RWPE2 (cell line): ENCODE results near the gene KCNMA1.

Source experiments
- ATAC-seq: fragments of 200-7000 bp; cut with Tn5 transposase; 3 replicates; pipeline ENCODE4 v1.9.1; 2021; ENCODE audit warnings: low read depth
- DNase-seq: peaks from one replicate; pipeline ENCODE4 v3.0.0-alpha.2; 2020; ENCODE audit warnings: low spot score
- H3K27ac ChIP-seq: fragments of 450-650 bp; 2 replicates; pipeline ENCODE4 v1.5.1; 2017; ENCODE audit warnings: mild to moderate bottlenecking; ENCODE audit not compliant: poor library complexity, severe bottlenecking
- H3K27me3 ChIP-seq: fragments of 250-450 bp; sonication (Bioruptor Pico); 2 replicates; pipeline ENCODE4 v1.5.1; 2021; ENCODE audit warnings: mild to moderate bottlenecking, moderate library complexity; ENCODE audit not compliant: insufficient read depth, poor library complexity, severe bottlenecking
- H3K36me3 ChIP-seq: fragments of 250-450 bp; sonication (Bioruptor Pico); 2 replicates; pipeline ENCODE4 v1.5.1; 2020; ENCODE audit warnings: low read depth, mild to moderate bottlenecking, moderate library complexity
- H3K4me1 ChIP-seq: fragments of 250-450 bp; sonication (Bioruptor Pico); 2 replicates; pipeline ENCODE4 v1.5.1; 2021; ENCODE audit warnings: mild to moderate bottlenecking, moderate library complexity; ENCODE audit not compliant: insufficient read depth, poor library complexity, severe bottlenecking
- H3K4me3 ChIP-seq: fragments of 250-450 bp; sonication (Bioruptor Pico); 2 replicates; pipeline ENCODE4 v1.5.1; 2021; ENCODE audit warnings: mild to moderate bottlenecking, moderate library complexity; ENCODE audit not compliant: severe bottlenecking
- H3K9me3 ChIP-seq: fragments of 250-450 bp; sonication (Bioruptor Pico); 2 replicates; pipeline ENCODE4 v1.5.1; 2021; ENCODE audit warnings: mild to moderate bottlenecking, moderate library complexity; ENCODE audit not compliant: severe bottlenecking
- CTCF ChIP-seq: fragments of 450-650 bp; IDR thresholded peaks from one replicate; pipeline ENCODE4 v1.5.1; 2017; ENCODE audit warnings: mild to moderate bottlenecking, moderate library complexity; ENCODE audit not compliant: poor library complexity, severe bottlenecking

The KCNMA1 gene

GRCh38 chr10:77286531-77287508 is 350.8 kb downstream of the KCNMA1 start:
- peaks cover 36% of the 10 kb centered on the region for H3K4me1 ChIP-seq
- TF ChIP-seq CTCF: no peak
- no peaks in the 10 kb centered on the region for H3K36me3 ChIP-seq
- H3K27ac ChIP-seq: no peak overlapping the region
- H3K27me3 ChIP-seq: no peaks in the 10 kb centered on the region
- H3K4me3 ChIP-seq: no peak overlapping the region
- ATAC-seq (no peak), DNase-seq (no peak)
- H3K9me3 ChIP-seq: no peaks in the 10 kb centered on the region

DNA sequence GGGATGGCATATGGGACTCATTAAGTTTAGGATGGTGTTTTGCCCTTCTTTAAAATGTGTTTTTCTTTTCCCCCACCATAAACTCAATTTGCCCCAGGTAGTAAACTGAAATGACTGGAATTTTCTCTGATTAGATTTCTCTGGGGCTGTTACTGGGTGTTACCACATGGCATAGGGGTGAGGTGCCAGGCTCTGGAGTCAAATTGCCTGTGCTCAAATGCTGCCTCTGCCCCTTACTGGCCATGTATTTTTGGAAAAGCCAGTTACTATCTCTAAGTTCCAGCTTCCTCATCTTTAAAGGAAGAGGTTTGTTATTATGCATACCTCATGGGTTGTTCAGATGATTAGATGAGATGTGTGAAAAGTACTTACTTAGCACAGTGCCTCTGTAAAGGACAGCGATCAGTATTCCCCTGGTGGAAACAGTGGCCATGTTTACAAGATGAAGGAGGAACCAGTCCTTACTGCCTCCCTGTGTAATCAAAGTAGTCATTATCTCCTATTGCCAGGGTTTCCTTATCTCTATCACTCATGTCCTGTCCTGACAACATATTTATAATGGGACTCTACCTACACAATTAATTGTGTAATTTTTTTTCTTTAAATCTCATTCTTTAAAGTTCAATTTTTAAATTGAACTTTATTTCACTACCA is 352.0 kb downstream of the KCNMA1 start:
- no peaks in the 10 kb centered on the region for H3K36me3 ChIP-seq
- H3K27me3 ChIP-seq: no peaks in the 10 kb centered on the region
- TF ChIP-seq CTCF: no peak
- no peaks in the 10 kb centered on the region for H3K9me3 ChIP-seq
- no peak overlapping the region for H3K27ac ChIP-seq
- peaks cover 24% of the 10 kb centered on the region for H3K4me1 ChIP-seq
- no peak overlapping the region for H3K4me3 ChIP-seq
- DNase-seq (no peak), ATAC-seq (no peak)

GRCh38 chr10:77284797-77285196 is 352.8 kb downstream of the KCNMA1 start:
- no peak for TF ChIP-seq CTCF
- DNase-seq (no peak), ATAC-seq (no peak)
- H3K9me3 ChIP-seq: no peaks in the 10 kb centered on the region
- no peaks in the 10 kb centered on the region for H3K36me3 ChIP-seq
- H3K27me3 ChIP-seq: no peaks in the 10 kb centered on the region
- no peak overlapping the region for H3K4me3 ChIP-seq
- no peak overlapping the region for H3K27ac ChIP-seq
- H3K4me1 ChIP-seq: peaks cover 17% of the 10 kb centered on the region

DNA sequence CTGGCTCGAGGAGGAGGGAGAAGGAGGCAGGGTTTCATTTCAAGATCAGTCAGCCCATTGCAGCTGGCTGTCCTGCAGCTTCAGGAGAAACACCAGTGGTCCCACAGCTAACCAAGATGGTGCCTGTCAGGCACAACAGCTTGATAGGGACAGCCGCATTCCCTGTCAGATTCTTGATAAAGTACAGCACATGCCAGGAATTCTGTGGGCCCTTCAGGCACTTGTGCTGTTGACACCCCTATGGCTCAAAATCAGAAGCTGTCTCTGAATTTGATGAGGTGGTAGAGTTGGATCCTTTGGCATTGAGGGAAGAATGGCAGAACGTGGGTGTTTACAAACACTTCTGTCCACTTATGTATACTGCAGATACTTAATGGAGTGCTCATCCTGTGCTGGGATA is 354.3 kb downstream of the KCNMA1 start:
- Histone ChIP-seq H3K36me3 (no peaks in the 10 kb centered on the region), H3K27ac (no peak overlapping the region), H3K9me3 (no peaks in the 10 kb centered on the region), H3K4me3 (no peak overlapping the region), H3K27me3 (no peaks in the 10 kb centered on the region), H3K4me1 (peaks cover 14% of the 10 kb centered on the region)
- TF ChIP-seq CTCF: no peak
- ATAC-seq: no peak
- DNase-seq: no peak
